Activated naive CD8-positive, alpha-beta T cell (primary cell): ENCODE measurements around the gene ATP10D.
"Not testable (repeated sequence)": the region's sequence is repeated elsewhere in the genome, so short reads cannot be mapped to it uniquely, and the experiment has no call there.

Source experiments
- H3K27ac Mint-ChIP-seq: one replicate; pipeline ENCODE4 v1.8.0; 2021; ENCODE audit warnings: mixed read lengths
- H3K27me3 Mint-ChIP-seq: one replicate; pipeline ENCODE4 v1.8.0; 2021; ENCODE audit warnings: mixed read lengths
- H3K36me3 Mint-ChIP-seq: one replicate; pipeline ENCODE4 v1.8.0; 2021; ENCODE audit warnings: mixed read lengths
- H3K4me1 Mint-ChIP-seq: one replicate; pipeline ENCODE4 v1.8.0; 2021; ENCODE audit warnings: low read depth, mixed read lengths
- H3K4me3 Mint-ChIP-seq: one replicate; pipeline ENCODE4 v1.8.0; 2021; ENCODE audit warnings: mild to moderate bottlenecking, mixed read lengths
- H3K9me3 Mint-ChIP-seq: one replicate; pipeline ENCODE4 v1.8.0; 2021; ENCODE audit warnings: low read depth, mixed read lengths

Gene ATP10D

GRCh38 chr4:47505666-47506065 lies 20.6 kb downstream of the ATP10D start:
- H3K9me3 Mint-ChIP-seq: no peaks in the 10 kb centered on the region
- H3K4me3 Mint-ChIP-seq: no peak overlapping the region
- H3K27me3 Mint-ChIP-seq: no peaks in the 10 kb centered on the region
- H3K4me1 Mint-ChIP-seq: peaks cover 4% of the 10 kb centered on the region
- no peak overlapping the region for H3K27ac Mint-ChIP-seq
- H3K36me3 Mint-ChIP-seq: no peaks in the 10 kb centered on the region

GRCh38 chr4:47510506-47511143 lies 25.6 kb downstream of the ATP10D start:
- Mint-ChIP-seq H3K27ac (no peak overlapping the region), H3K9me3 (no peaks in the 10 kb centered on the region)

GRCh38 chr4:47513461-47513860 lies 28.4 kb downstream of the ATP10D start:
- H3K9me3 Mint-ChIP-seq: no peaks in the 10 kb centered on the region
- no peaks in the 10 kb centered on the region for H3K27me3 Mint-ChIP-seq
- no peak overlapping the region for H3K27ac Mint-ChIP-seq
- H3K36me3 Mint-ChIP-seq: peaks cover 8% of the 10 kb centered on the region
- no peak overlapping the region for H3K4me3 Mint-ChIP-seq
- H3K4me1 Mint-ChIP-seq: peaks cover 7% of the 10 kb centered on the region

More at GRCh38 chr4:47510506-47511143, 25.6 kb downstream of the ATP10D start:
- Mint-ChIP-seq H3K4me1 (peaks cover 7% of the 10 kb centered on the region), H3K27me3 (no peaks in the 10 kb centered on the region), H3K36me3 (peaks cover 8% of the 10 kb centered on the region), H3K4me3 (no peak overlapping the region)

GRCh38 chr4:47519239-47519883 lies 34.3 kb downstream of the ATP10D start:
- Mint-ChIP-seq H3K27ac (no peak overlapping the region), H3K4me3 (no peak overlapping the region), H3K27me3 (no peaks in the 10 kb centered on the region), H3K4me1 (peaks cover 9% of the 10 kb centered on the region), H3K9me3 (no peaks in the 10 kb centered on the region), H3K36me3 (peaks cover 7% of the 10 kb centered on the region)

GRCh38 chr4:47525154-47525819 lies 40.2 kb downstream of the ATP10D start:
- peaks cover 35% of the 10 kb centered on the region for H3K36me3 Mint-ChIP-seq
- no peaks in the 10 kb centered on the region for H3K4me1 Mint-ChIP-seq
- no peak overlapping the region for H3K27ac Mint-ChIP-seq
- peaks cover 16% of the 10 kb centered on the region for H3K9me3 Mint-ChIP-seq
- H3K4me3 Mint-ChIP-seq: no peak overlapping the region
- no peaks in the 10 kb centered on the region for H3K27me3 Mint-ChIP-seq

GRCh38 chr4:47526281-47526680 lies 41.2 kb downstream of the ATP10D start:
- H3K36me3 Mint-ChIP-seq: peaks cover 36% of the 10 kb centered on the region
- H3K27ac Mint-ChIP-seq: no peak overlapping the region
- H3K27me3 Mint-ChIP-seq: no peaks in the 10 kb centered on the region
- peaks cover 7% of the 10 kb centered on the region for H3K4me1 Mint-ChIP-seq
- H3K9me3 Mint-ChIP-seq: peaks cover 16% of the 10 kb centered on the region
- H3K4me3 Mint-ChIP-seq: no peak overlapping the region

- H3K4me1 Mint-ChIP-seq: peaks cover 27% of the 10 kb centered on the region
- not testable (repeated sequence) for H3K27ac Mint-ChIP-seq, H3K4me3 Mint-ChIP-seq, H3K27me3 Mint-ChIP-seq
- H3K9me3 Mint-ChIP-seq: peaks cover 16% of the 10 kb centered on the region
- H3K36me3 Mint-ChIP-seq: peaks cover 36% of the 10 kb centered on the region
These were observed 43.6 kb downstream of the ATP10D start for GRCh38 chr4:47528646-47529045.

- H3K36me3 Mint-ChIP-seq: peaks cover 34% of the 10 kb centered on the region
These were observed 45.7 kb downstream of the ATP10D start for GRCh38 chr4:47530801-47531200.

GRCh38 chr4:47531241-47531953 lies 46.3 kb downstream of the ATP10D start:
- peaks cover 38% of the 10 kb centered on the region for H3K36me3 Mint-ChIP-seq
- H3K4me3 Mint-ChIP-seq: peak overlapping the region; percentile 55
- H3K27ac Mint-ChIP-seq: peak overlapping the region; percentile 23

More at GRCh38 chr4:47530801-47531200, 45.7 kb downstream of the ATP10D start:
- no peak overlapping the region for H3K27ac Mint-ChIP-seq
- H3K27me3 Mint-ChIP-seq: no peaks in the 10 kb centered on the region
- H3K4me1 Mint-ChIP-seq: peaks cover 35% of the 10 kb centered on the region
- no peak overlapping the region for H3K4me3 Mint-ChIP-seq
- H3K9me3 Mint-ChIP-seq: peaks cover 16% of the 10 kb centered on the region

GRCh38 chr4:47531954-47532321 lies 46.9 kb downstream of the ATP10D start:
- Mint-ChIP-seq H3K27ac (peak overlapping the region; percentile 23), H3K36me3 (peaks cover 37% of the 10 kb centered on the region), H3K27me3 (no peaks in the 10 kb centered on the region), H3K4me3 (peak overlapping the region; percentile 55), H3K4me1 (peaks cover 35% of the 10 kb centered on the region), H3K9me3 (peaks cover 16% of the 10 kb centered on the region)

More at GRCh38 chr4:47531241-47531953, 46.3 kb downstream of the ATP10D start:
- peaks cover 16% of the 10 kb centered on the region for H3K9me3 Mint-ChIP-seq
- H3K27me3 Mint-ChIP-seq: no peaks in the 10 kb centered on the region
- peaks cover 35% of the 10 kb centered on the region for H3K4me1 Mint-ChIP-seq

- no peaks in the 10 kb centered on the region for H3K27me3 Mint-ChIP-seq
- H3K4me3 Mint-ChIP-seq: no peak overlapping the region
- no peak overlapping the region for H3K27ac Mint-ChIP-seq
- peaks cover 16% of the 10 kb centered on the region for H3K9me3 Mint-ChIP-seq
- peaks cover 34% of the 10 kb centered on the region for H3K36me3 Mint-ChIP-seq
- H3K4me1 Mint-ChIP-seq: peaks cover 35% of the 10 kb centered on the region
These were observed 47.6 kb downstream of the ATP10D start for GRCh38 chr4:47532658-47533057.

GRCh38 chr4:47533689-47534347 lies 48.7 kb downstream of the ATP10D start:
- H3K27ac Mint-ChIP-seq: peak overlapping the region; percentile 31
- H3K4me3 Mint-ChIP-seq: peak overlapping the region; percentile 52
- H3K9me3 Mint-ChIP-seq: peaks cover 11% of the 10 kb centered on the region
- no peaks in the 10 kb centered on the region for H3K27me3 Mint-ChIP-seq
- H3K36me3 Mint-ChIP-seq: peaks cover 28% of the 10 kb centered on the region
- peaks cover 35% of the 10 kb centered on the region for H3K4me1 Mint-ChIP-seq

GRCh38 chr4:47534772-47535171 lies 49.7 kb downstream of the ATP10D start:
- H3K4me1 Mint-ChIP-seq: peaks cover 35% of the 10 kb centered on the region
- H3K27me3 Mint-ChIP-seq: no peaks in the 10 kb centered on the region
- peaks cover 19% of the 10 kb centered on the region for H3K36me3 Mint-ChIP-seq
- peaks cover 3% of the 10 kb centered on the region for H3K9me3 Mint-ChIP-seq
- H3K4me3 Mint-ChIP-seq: no peak overlapping the region
- H3K27ac Mint-ChIP-seq: no peak overlapping the region

GRCh38 chr4:47535567-47536147 lies 50.6 kb downstream of the ATP10D start:
- H3K36me3 Mint-ChIP-seq: peaks cover 15% of the 10 kb centered on the region
- no peaks in the 10 kb centered on the region for H3K27me3 Mint-ChIP-seq
- H3K9me3 Mint-ChIP-seq: no peaks in the 10 kb centered on the region
- peaks cover 35% of the 10 kb centered on the region for H3K4me1 Mint-ChIP-seq
- no peak overlapping the region for H3K27ac Mint-ChIP-seq
- H3K4me3 Mint-ChIP-seq: no peak overlapping the region
